22Rv1 (cell line): Measurements from ENCODE around the gene TRIO.

Source experiments
- H3K27ac ChIP-seq: fragments of 450-650 bp; 2 replicates; pipeline ENCODE4 v1.5.1; 2017
- CTCF ChIP-seq: fragments of 450-650 bp; IDR thresholded peaks from 2 replicates; pipeline ENCODE4 v1.5.1; 2017; ENCODE audit warnings: mild to moderate bottlenecking
- ZFX ChIP-seq: fragments of 450-650 bp; IDR thresholded peaks from 2 replicates; pipeline ENCODE4 v1.6.1; 2017; ENCODE audit warnings: antibody characterized with exemption, borderline replicate concordance

TRIO gene

DNA sequence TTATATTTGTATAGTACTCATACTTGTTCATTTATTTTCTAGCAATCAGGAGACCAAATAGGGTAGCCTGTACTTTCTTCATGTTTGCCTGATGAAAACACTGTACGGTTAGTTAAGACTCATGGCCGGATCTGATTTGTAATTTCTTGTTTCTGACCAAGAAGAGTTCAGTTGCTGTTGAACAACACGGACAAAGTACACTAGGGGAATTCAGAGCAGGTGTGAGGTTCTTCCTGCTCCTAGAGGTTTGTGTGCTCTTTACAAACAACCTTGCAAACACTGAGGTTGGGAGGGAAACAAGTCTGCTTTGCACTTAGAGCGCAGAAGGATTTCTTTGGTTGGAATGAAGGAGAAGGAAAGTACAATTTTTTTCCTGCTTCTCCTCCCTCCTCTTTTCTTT, 69.7 kb downstream of the TRIO start:
- H3K27ac ChIP-seq, result no peak overlapping the region
- no peak for TF ChIP-seq CTCF
- no peak for TF ChIP-seq ZFX

DNA sequence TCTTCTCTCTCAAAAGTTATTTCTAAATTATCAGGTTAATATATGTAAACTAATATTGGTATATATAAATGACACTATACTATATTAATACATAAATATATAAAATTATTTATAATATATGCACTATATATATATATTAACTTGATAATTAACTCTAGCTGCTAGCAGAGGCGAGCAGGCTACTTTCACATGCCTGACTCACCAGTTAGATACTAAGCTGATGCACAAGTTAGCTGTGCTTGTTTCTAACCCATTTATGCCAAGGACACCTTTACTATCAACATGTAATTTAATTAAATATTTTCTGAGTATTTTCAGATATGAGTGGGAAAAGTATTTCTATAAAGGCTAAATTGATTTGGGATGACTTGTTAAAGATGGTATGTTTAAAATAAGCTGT, 70.1 kb downstream of the TRIO start:
- TF ChIP-seq ZFX, result no peak
- TF ChIP-seq CTCF, result no peak
- no peak overlapping the region for H3K27ac ChIP-seq

DNA sequence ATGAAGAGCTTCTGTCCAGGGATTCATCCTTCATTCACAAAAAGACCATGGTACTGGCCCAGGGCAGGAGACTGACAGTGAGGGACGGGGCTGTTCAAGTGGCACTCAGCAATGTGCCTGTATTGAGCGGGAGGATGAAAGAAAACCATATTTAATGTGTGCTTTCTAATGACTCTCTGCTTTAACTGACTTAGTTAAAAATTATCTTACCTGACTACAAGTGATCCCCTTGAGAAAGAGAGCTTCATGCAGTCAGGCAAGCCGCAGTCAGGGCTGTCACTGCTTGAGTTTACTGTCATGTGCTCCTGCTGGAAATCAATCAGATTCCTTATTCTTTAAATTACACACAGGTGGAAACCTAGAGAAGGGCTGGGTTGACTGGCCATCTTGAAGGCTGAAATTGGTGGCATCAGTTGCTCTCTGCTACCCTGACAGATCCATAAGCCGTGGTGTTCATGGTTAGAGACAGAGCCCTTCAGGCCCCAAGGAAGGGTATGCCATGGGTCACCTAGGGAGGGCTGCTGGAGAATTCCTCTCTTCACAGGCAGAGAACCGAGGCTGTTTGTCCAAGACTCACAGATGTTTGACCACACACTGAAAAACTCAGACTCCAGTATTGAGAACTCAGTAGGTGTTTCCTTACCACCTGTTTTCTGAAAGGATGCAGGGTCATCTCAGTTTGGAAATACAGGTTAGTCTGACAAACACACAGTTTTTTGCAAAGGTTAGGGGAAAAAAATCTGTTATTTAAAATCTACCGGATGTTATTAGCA, 70.9 kb downstream of the TRIO start:
- no peak overlapping the region for H3K27ac ChIP-seq
- TF ChIP-seq CTCF (no peak), ZFX (no peak)

GRCh38 chr5:14215901-14216300, 72.8 kb downstream of the TRIO start:
- TF ChIP-seq ZFX, result no peak
- no peak for TF ChIP-seq CTCF
- no peak overlapping the region for H3K27ac ChIP-seq

- TF ChIP-seq ZFX (no peak), CTCF (no peak)
- no peak overlapping the region for H3K27ac ChIP-seq
These were observed 73.2 kb downstream of the TRIO start for GRCh38 chr5:14216372-14216771.

- H3K27ac ChIP-seq, result no peak overlapping the region
- no peak for TF ChIP-seq ZFX
These were observed 73.8 kb downstream of the TRIO start for GRCh38 chr5:14216902-14217301.

- no peak overlapping the region for H3K27ac ChIP-seq
- no peak for TF ChIP-seq CTCF
- no peak for TF ChIP-seq ZFX
These were observed 74.4 kb downstream of the TRIO start for GRCh38 chr5:14217587-14217986.

GRCh38 chr5:14218011-14218410, 74.9 kb downstream of the TRIO start:
- H3K27ac ChIP-seq, result no peak overlapping the region
- no peak for TF ChIP-seq CTCF
- TF ChIP-seq ZFX, result no peak
